HG02763 (cell line): ENCODE results near the gene ENPP4.
A peak's percentile ranks its signal among the peaks of the same experiment; 100 is the strongest.
"Not testable (repeated sequence)": the region's sequence is repeated elsewhere in the genome, so short reads cannot be mapped to it uniquely, and the experiment has no call there.

Experiments used
- ATAC-seq: cut with Tn5 transposase; IDR thresholded peaks from one replicate; pipeline ENCODE4 v1.9.1; 2021; ENCODE audit warnings: mild to moderate bottlenecking, moderate library complexity; ENCODE audit not compliant: unreplicated experiment

The ENPP4 gene

GRCh38 chr6:46129629-46130511, at the start of gene ENPP4:
Gene ENPP4 (plus strand): TSS chr6:46129989. CDS start chr6:46139584, 9,595 bp downstream.
- ATAC-seq = peak; percentile 99

GRCh38 chr6:46080111-46080510, 49.7 kb upstream of the ENPP4 start:
- ATAC-seq = no peak

GRCh38 chr6:46085688-46086087, 44.1 kb upstream of the ENPP4 start:
- not testable (repeated sequence) for ATAC-seq

- ATAC-seq = peak; percentile 54
Measured at GRCh38 chr6:46090115-46091079, 39.4 kb upstream of the ENPP4 start.

GRCh38 chr6:46091080-46091478, 38.7 kb upstream of the ENPP4 start:
- no peak for ATAC-seq

- no peak for ATAC-seq
Measured at GRCh38 chr6:46095251-46095650, 34.5 kb upstream of the ENPP4 start.

- no peak for ATAC-seq
Measured at GRCh38 chr6:46097366-46097765, 32.4 kb upstream of the ENPP4 start.

GRCh38 chr6:46098678-46099077, 31.1 kb upstream of the ENPP4 start:
- no peak for ATAC-seq

- ATAC-seq = no peak
Measured at GRCh38 chr6:46099952-46100351, 29.8 kb upstream of the ENPP4 start.

GRCh38 chr6:46102123-46102522, 27.7 kb upstream of the ENPP4 start:
- ATAC-seq = no peak

GRCh38 chr6:46103441-46104115, 26.2 kb upstream of the ENPP4 start:
- no peak for ATAC-seq

GRCh38 chr6:46104209-46104608, 25.6 kb upstream of the ENPP4 start:
- ATAC-seq = no peak

- ATAC-seq = no peak
Measured at GRCh38 chr6:46105568-46105967, 24.2 kb upstream of the ENPP4 start.

- ATAC-seq = no peak
Measured at GRCh38 chr6:46113370-46113769, 16.4 kb upstream of the ENPP4 start.

GRCh38 chr6:46115634-46116033, 14.2 kb upstream of the ENPP4 start:
- no peak for ATAC-seq

- no peak for ATAC-seq
Measured at GRCh38 chr6:46116289-46116688, 13.5 kb upstream of the ENPP4 start.

- no peak for ATAC-seq
Measured at GRCh38 chr6:46118157-46118556, 11.6 kb upstream of the ENPP4 start.

GRCh38 chr6:46118836-46119235, 11.0 kb upstream of the ENPP4 start:
- no peak for ATAC-seq

GRCh38 chr6:46119679-46120078, 10.1 kb upstream of the ENPP4 start:
- ATAC-seq = not testable (repeated sequence)

GRCh38 chr6:46128476-46128875, 1.3 kb upstream of the ENPP4 start:
- ATAC-seq = peak; percentile 25

- peak; percentile 1 for ATAC-seq
Measured at GRCh38 chr6:46129291-46129628, 529 bp upstream of the ENPP4 start.
